Suppressor macrophage (primary cell): ENCODE results near the gene CACNG7.

Experiments
- DNase-seq, 4 experiments: peaks; one replicate each; pipeline ENCODE4 v3.0.0-alpha.2; 2020 to 2022

CACNG7 gene

GRCh38 chr19:53983457-53984289 is 74.6 kb downstream of the CACNG7 start:
- DNase-seq: no peak

GRCh38 chr19:53985863-53986262 is 76.8 kb downstream of the CACNG7 start:
- no peak for DNase-seq

- DNase-seq: no peak
Measured at GRCh38 chr19:53988981-53989380, 79.9 kb downstream of the CACNG7 start.

- DNase-seq: no peak
Measured at GRCh38 chr19:53989600-53990533, 80.8 kb downstream of the CACNG7 start.

GRCh38 chr19:53991224-53992113 is 82.4 kb downstream of the CACNG7 start, which contains the start of gene CACNG6:
Gene CACNG6 (plus strand): TSS chr19:53991637. CDS start chr19:53992878, 1,241 bp downstream.
- peak in 2 of 4 experiments; percentile 18 to 27 for DNase-seq

GRCh38 chr19:53992211-53992610 is 83.1 kb downstream of the CACNG7 start:
- no peak for DNase-seq

- DNase-seq: no peak
Measured at GRCh38 chr19:53992815-53993214, 83.7 kb downstream of the CACNG7 start.

GRCh38 chr19:53993448-53993847 is 84.4 kb downstream of the CACNG7 start:
- no peak for DNase-seq
